Pancreas (tissue), 10 donors: ENCODE results near the gene DNPH1. TPM values are rescaled to one million over a fixed set of nuclear protein-coding genes. Genes with fewer than 3 reads are reported as not detected.

Experiments
- ATAC-seq, 4 donors: fragments of 200-7000 bp; cut with Tn5 transposase; one replicate each; pipeline versions ENCODE4 v1.8.0 to v1.9.1; 2020; ENCODE audit warnings: mild to moderate bottlenecking in 4 of 4, moderate library complexity in 4 of 4
- DNase-seq, 6 donors: peaks; one replicate each; pipeline ENCODE4 v3.0.0-alpha.2; 2020
- FAIRE-seq: peaks from 2 replicates; lab custom pipeline; 2012; peaks lifted over from hg19 to GRCh38; lab: Jason Lieb, UNC
- H3K27ac ChIP-seq, 4 donors: fragments of 200-600 bp; sonication (generic); 1 replicate in 3 of 4; 2 replicates in 1 of 4; pipeline versions ENCODE4 v1.5.0 to v1.8.0; 2020
- H3K27me3 ChIP-seq, 4 donors: fragments of 200-600 bp; one replicate each; pipeline ENCODE4 v1.8.0; 2021
- H3K36me3 ChIP-seq, 3 donors: fragments of 200-600 bp; sonication (generic) in 1 of 3; one replicate each; pipeline versions ENCODE4 v1.5.0 to v1.8.0; 2020 to 2021
- H3K4me1 ChIP-seq, 3 donors: fragments of 200-600 bp; one replicate each; pipeline ENCODE4 v1.8.0; 2021
- H3K4me3 ChIP-seq, 4 donors: fragments of 200-600 bp; sonication (generic) in 2 of 4; one replicate each; pipeline versions ENCODE4 v1.5.0 to v1.8.0; 2020 to 2021
- H3K9me3 ChIP-seq, 4 donors: fragments of 200-600 bp; one replicate each; pipeline ENCODE4 v1.8.0; 2021
- CTCF ChIP-seq, 4 donors: fragments of 200-600 bp; sonication (generic) in 3 of 4; IDR thresholded peaks; one replicate each; pipeline versions ENCODE4 v1.5.0 to v1.8.0; 2021; ENCODE audit warnings: antibody characterized with exemption in 4 of 4
- WGBS, 2 donors: extraction: QIAGEN DNeasy Blood & Tissue Kit; methylation state at CpG; one replicate each; pipeline ENCODE4 v1.1.7; 2013; 5-methylcytosine and 5-hydroxymethylcytosine counted together
- intact Hi-C, 3 donors: fragments of 100-400 bp; cut with DNase I; formaldehyde crosslinking; loops; one replicate each; pipeline versions ENCODE4 v1.11.1 to v1.14.2; 2022
- polyA plus RNA-seq, 2 donors: library from polyadenylated mRNA; stranded (reverse); fragments of 200-250 nt; gene quantifications; one replicate each; pipeline ENCODE4 v1.2.3, GENCODE V29; 2013
- total RNA-seq, 6 donors: library from RNA; stranded (reverse); fragmentation: NEBNext Ultra II Directional in 4 of 6; extraction: Animal tissue kit (Norgen Biotek cat#: 25700) in 4 of 6; gene quantifications; one replicate each; pipeline versions ENCODE4 v1.2.1 to v1.2.4, GENCODE V29; 2021 to 2023
- donor health status: healthy with polysubstance abuse.
- donor health status: DM: no; HTN: no; CAD: no; lungs with moderate emphysema.
- donor health status: DM: no; HTN: no; CAD: no.
- donor health status: control.
- donor health status: control.
- donor health status: Bipolar disorder and iron deficiency.
- donor health status: DM: yes; HTN: yes; CAD: no.
- donor health status: DM: no; HTN: no; CAD: no.
- donor health status: DM: no; HTN: no; CAD: no.
- donor health status: DM: yes; HTN: yes; CAD: no.

The DNPH1 gene
- total and polyA plus RNA-seq, 8 donors = 19.9 to 73.3 (median 43.2) TPM

GRCh38 chr6:43276577-43277305 is 47.5 kb upstream of the DNPH1 start:
- no peak for FAIRE-seq
- Histone ChIP-seq H3K4me3 (no peak overlapping the region), H3K27ac (no peak overlapping the region), H3K27me3 (no peaks in the 10 kb centered on the region), H3K4me1 (no peaks in the 10 kb centered on the region), H3K9me3 (no peaks in the 10 kb centered on the region), H3K36me3 (no peaks in the 10 kb centered on the region)
- intact Hi-C loops = no loop called here
- no peak for TF ChIP-seq CTCF (IDR thresholded peaks at IDR 0.05)
- 88 to 92% methylated on average over 11 of the region's 11 CpGs for WGBS, 2 donors
- DNase-seq = peak in 1 of 6 donors; percentile 12
- ATAC-seq = no peak

- FAIRE-seq (no peak), ATAC-seq (no peak), DNase-seq (peak in 1 of 6 donors; percentile 26)
- Histone ChIP-seq H3K4me1 (no peaks in the 10 kb centered on the region), H3K36me3 (no peaks in the 10 kb centered on the region), H3K27me3 (no peaks in the 10 kb centered on the region), H3K9me3 (no peaks in the 10 kb centered on the region), H3K27ac (no peak overlapping the region), H3K4me3 (peak overlapping the region in 1 of 4 donors; percentile 46)
- no peak for TF ChIP-seq CTCF (IDR thresholded peaks at IDR 0.05)
- 48 to 49% methylated on average over 64 of the region's 64 CpGs for WGBS, 2 donors
- intact Hi-C loops = no loop called here
Measured at GRCh38 chr6:43275801-43276576, 46.7 kb upstream of the DNPH1 start.

GRCh38 chr6:43274916-43275597 is 45.8 kb upstream of the DNPH1 start:
- intact Hi-C loops = no loop called here

More at GRCh38 chr6:43274916-43275597, 45.8 kb upstream of the DNPH1 start:
- FAIRE-seq (no peak), ATAC-seq (peak; percentile 55 to 82 (median 66)), DNase-seq (peak in 3 of 6 donors; percentile 49 to 86 (median 72))
- WGBS, 2 donors = 8 to 9% methylated on average over 64 to 65 of the region's 65 CpGs
- no peaks in the 10 kb centered on the region for H3K27me3 ChIP-seq
- H3K4me1 ChIP-seq = no peaks in the 10 kb centered on the region
- no peak for TF ChIP-seq CTCF (IDR thresholded peaks at IDR 0.05)
- peak overlapping the region; percentile 10 to 46 (median 28) for H3K4me3 ChIP-seq
- no peak overlapping the region for H3K27ac ChIP-seq
- H3K36me3 ChIP-seq = no peaks in the 10 kb centered on the region
- H3K9me3 ChIP-seq = no peaks in the 10 kb centered on the region
